Transverse colon (tissue), 3 donors: ENCODE data around the gene TECTA.

ENCODE experiments used
- CTCF ChIP-seq, 5 experiments: fragments of 200-600 bp in 3 of 5; fragments of 450-650 bp in 2 of 5; sonication (generic) in 3 of 5; IDR thresholded peaks; 1 replicate in 2 of 5; 2 replicates in 3 of 5; pipeline ENCODE4 v1.5.1; 2016 to 2017; ENCODE audit warnings: antibody characterized with exemption in 5 of 5, inconsistent platforms in 3 of 5, mild to moderate bottlenecking in 2 of 5, moderate library complexity in 1 of 5
- POLR2A ChIP-seq: fragments of 450-650 bp; IDR thresholded peaks from one replicate; pipeline ENCODE4 v1.6.1; 2016; ENCODE audit warnings: antibody characterized with exemption, mild to moderate bottlenecking, moderate library complexity

GRCh38 chr11:121211626-121212025 is 110.6 kb downstream of the TECTA start:
- TF ChIP-seq POLR2A (no peak), CTCF (IDR thresholded peaks at IDR 0.05) (no peak)
